HG03442 (cell line): ENCODE data around the gene WAPL.

ENCODE experiments used
- ATAC-seq: cut with Tn5 transposase; IDR thresholded peaks from one replicate; pipeline ENCODE4 v1.9.1; 2021; ENCODE audit warnings: mild to moderate bottlenecking, moderate library complexity; ENCODE audit not compliant: unreplicated experiment

WAPL gene

GRCh38 chr10:86480571-86480970, 41.0 kb downstream of the WAPL start:
- ATAC-seq, result no peak

GRCh38 chr10:86472061-86472460, 49.5 kb downstream of the WAPL start:
- no peak for ATAC-seq

- ATAC-seq, result no peak
Measured at GRCh38 chr10:86461963-86462804, 59.4 kb downstream of the WAPL start.

GRCh38 chr10:86451604-86451960, 70.0 kb downstream of the WAPL start:
- no peak for ATAC-seq

- ATAC-seq, result no peak
Measured at GRCh38 chr10:86450806-86451603, 70.6 kb downstream of the WAPL start.

- ATAC-seq, result no peak
Measured at GRCh38 chr10:86449926-86450558, 71.5 kb downstream of the WAPL start.

- no peak for ATAC-seq
Measured at GRCh38 chr10:86447432-86447831, 74.2 kb downstream of the WAPL start.

- ATAC-seq, result no peak
Measured at GRCh38 chr10:86446987-86447386, 74.6 kb downstream of the WAPL start.

GRCh38 chr10:86446440-86446839, 75.2 kb downstream of the WAPL start:
- no peak for ATAC-seq

- no peak for ATAC-seq
Measured at GRCh38 chr10:86443936-86444335, 77.7 kb downstream of the WAPL start.

GRCh38 chr10:86443069-86443468, 78.5 kb downstream of the WAPL start:
- no peak for ATAC-seq

- ATAC-seq, result peak; percentile 43
Measured at GRCh38 chr10:86440874-86441843, 80.4 kb downstream of the WAPL start.

- no peak for ATAC-seq
Measured at GRCh38 chr10:86439544-86439943, 82.0 kb downstream of the WAPL start.

- no peak for ATAC-seq
Measured at GRCh38 chr10:86438091-86438749, 83.4 kb downstream of the WAPL start.

- no peak for ATAC-seq
Measured at GRCh38 chr10:86437447-86437846, 84.1 kb downstream of the WAPL start.

GRCh38 chr10:86436963-86437362, 84.6 kb downstream of the WAPL start:
- ATAC-seq, result no peak

- ATAC-seq, result no peak
Measured at GRCh38 chr10:86434656-86435055, 86.9 kb downstream of the WAPL start.

GRCh38 chr10:86423739-86424138, 97.9 kb downstream of the WAPL start:
- ATAC-seq, result no peak

GRCh38 chr10:86419101-86419500, 102.5 kb downstream of the WAPL start:
- ATAC-seq, result no peak

GRCh38 chr10:86415583-86415982, 106.0 kb downstream of the WAPL start:
- no peak for ATAC-seq
